ENCODE results near the gene IL19. TPM values are rescaled to one million over a fixed set of nuclear protein-coding genes. Genes with fewer than 3 reads are reported as not detected.

Gene IL19
- total and polyA plus RNA-seq, 2 of the 13 experiments (the other 11 are each of a cell fraction or from before 2014, with no cell fraction given): not detected

DNA sequence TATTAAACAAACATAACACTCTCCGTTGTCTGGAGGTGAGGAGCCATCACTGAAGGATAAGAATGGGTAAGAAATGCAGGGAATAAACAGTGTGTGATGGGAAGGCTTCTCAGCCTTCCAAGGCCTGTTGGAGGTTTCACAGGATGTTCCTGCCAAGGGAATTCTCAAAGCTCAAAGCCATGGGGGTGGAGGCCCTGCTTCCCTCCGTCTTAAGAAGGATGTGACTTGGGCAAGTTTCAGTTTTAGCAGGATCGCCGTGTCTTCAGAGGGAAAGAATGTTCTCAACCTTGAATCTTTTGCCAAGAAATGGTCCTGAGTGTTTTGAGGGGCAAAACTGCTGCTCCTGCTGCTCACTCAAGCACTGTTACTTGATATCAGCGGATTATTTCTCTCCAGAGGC lies 53.2 kb downstream of the IL19 start:
- FAIRE-seq: no peak
- Histone ChIP-seq H3K4me1 (ENCODE audit: insufficient read depth, low read length) (no peaks in the 10 kb centered on the region), H3K79me2 (ENCODE audit: insufficient read depth, low read length) (no peaks in the 10 kb centered on the region), H3K4me3 (replicated peaks in 1 of 3; ENCODE audit: insufficient read depth in 1 of 3, low read depth in 2 of 3, low read length in 3 of 3) (no peak overlapping the region), H4K20me1 (ENCODE audit: insufficient read depth, low read length) (no peaks in the 10 kb centered on the region), H3K4me2 (ENCODE audit: low read depth, low read length) (no peak overlapping the region), H3K9me3 (ENCODE audit: low read length) (no peaks in the 10 kb centered on the region), H3K27ac (ENCODE audit: extremely low read length, insufficient read depth, low read length) (no peak overlapping the region), H3K9ac (ENCODE audit: insufficient read depth, low read depth, low read length) (no peak overlapping the region), H3K27me3 (ENCODE audit: control insufficient read depth in 1 of 2, insufficient read depth in 2 of 2, low read length in 2 of 2) (peaks cover 3 to 20% of the 10 kb centered on the region in 2 experiments; a peak in 2 of 5 replicates), H3K36me3 (replicated peaks in 1 of 2; ENCODE audit: control insufficient read depth in 1 of 2, insufficient read depth in 2 of 2, low read length in 2 of 2) (no peaks in the 10 kb centered on the region), H2AFZ (ENCODE audit: low read length) (no peak overlapping the region)
- CTCF ChIA-PET (ENCODE audit: low intra/inter-chr PET ratio, low total read pairs): no interaction called here
- POLR2A ChIA-PET: no interaction called here
- intact Hi-C loops (cut with micrococcal nuclease; ENCODE audit: unreplicated experiment) (no loop called here), in situ Hi-C loops (cut with HindIII; ENCODE audit: extremely low pct_ligation_motif_present, low pct_unique_long_range_greater_than_20kb) (no loop called here)
- ATAC-seq: no peak
- DNase-seq (ENCODE audit: low spot score): no peak
- no peak for TF ChIP-seq SRSF1 (optimal IDR thresholded peaks at IDR 0.05; ENCODE audit: low read depth, low read length)
- TF ChIP-seq KDM6A (CRISPR knock-in tag; IDR thresholded peaks at IDR 0.05; ENCODE audit: low read depth): no peak
- no peak for TF ChIP-seq SOX5 (CRISPR knock-in tag; IDR thresholded peaks at IDR 0.05; ENCODE audit: borderline replicate concordance)
- TF ChIP-seq ZNF589 (CRISPR knock-in tag; conservative IDR thresholded peaks at IDR 0.05): no peak
- TF ChIP-seq ZNF414 (CRISPR knock-in tag; IDR thresholded peaks at IDR 0.05): no peak
- no peak for TF ChIP-seq ZNF576 (CRISPR knock-in tag; IDR thresholded peaks at IDR 0.05)
- no peak for TF ChIP-seq JDP2 (CRISPR knock-in tag; IDR thresholded peaks at IDR 0.05; ENCODE audit: borderline replicate concordance)
- no peak for TF ChIP-seq TMF1 (CRISPR knock-in tag; IDR thresholded peaks at IDR 0.05; ENCODE audit: low read depth)
- TF ChIP-seq SRY (CRISPR knock-in tag; IDR thresholded peaks at IDR 0.05): no peak
- no peak for TF ChIP-seq ZNF431 (CRISPR knock-in tag; IDR thresholded peaks at IDR 0.05; ENCODE audit: borderline replicate concordance, low read depth)
- TF ChIP-seq, protein P1, sequence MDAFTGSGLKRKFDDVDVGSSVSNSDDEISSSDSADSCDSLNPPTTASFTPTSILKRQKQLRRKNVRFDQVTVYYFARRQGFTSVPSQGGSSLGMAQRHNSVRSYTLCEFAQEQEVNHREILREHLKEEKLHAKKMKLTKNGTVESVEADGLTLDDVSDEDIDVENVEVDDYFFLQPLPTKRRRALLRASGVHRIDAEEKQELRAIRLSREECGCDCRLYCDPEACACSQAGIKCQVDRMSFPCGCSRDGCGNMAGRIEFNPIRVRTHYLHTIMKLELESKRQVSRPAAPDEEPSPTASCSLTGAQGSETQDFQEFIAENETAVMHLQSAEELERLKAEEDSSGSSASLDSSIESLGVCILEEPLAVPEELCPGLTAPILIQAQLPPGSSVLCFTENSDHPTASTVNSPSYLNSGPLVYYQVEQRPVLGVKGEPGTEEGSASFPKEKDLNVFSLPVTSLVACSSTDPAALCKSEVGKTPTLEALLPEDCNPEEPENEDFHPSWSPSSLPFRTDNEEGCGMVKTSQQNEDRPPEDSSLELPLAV (CRISPR knock-in tag; conservative IDR thresholded peaks at IDR 0.05; ENCODE audit: low read depth): no peak
- TF ChIP-seq, protein P2, sequence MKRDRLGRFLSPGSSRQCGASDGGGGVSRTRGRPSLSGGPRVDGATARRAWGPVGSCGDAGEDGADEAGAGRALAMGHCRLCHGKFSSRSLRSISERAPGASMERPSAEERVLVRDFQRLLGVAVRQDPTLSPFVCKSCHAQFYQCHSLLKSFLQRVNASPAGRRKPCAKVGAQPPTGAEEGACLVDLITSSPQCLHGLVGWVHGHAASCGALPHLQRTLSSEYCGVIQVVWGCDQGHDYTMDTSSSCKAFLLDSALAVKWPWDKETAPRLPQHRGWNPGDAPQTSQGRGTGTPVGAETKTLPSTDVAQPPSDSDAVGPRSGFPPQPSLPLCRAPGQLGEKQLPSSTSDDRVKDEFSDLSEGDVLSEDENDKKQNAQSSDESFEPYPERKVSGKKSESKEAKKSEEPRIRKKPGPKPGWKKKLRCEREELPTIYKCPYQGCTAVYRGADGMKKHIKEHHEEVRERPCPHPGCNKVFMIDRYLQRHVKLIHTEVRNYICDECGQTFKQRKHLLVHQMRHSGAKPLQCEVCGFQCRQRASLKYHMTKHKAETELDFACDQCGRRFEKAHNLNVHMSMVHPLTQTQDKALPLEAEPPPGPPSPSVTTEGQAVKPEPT (CRISPR knock-in tag; IDR thresholded peaks at IDR 0.05; ENCODE audit: low read depth): no peak
- TF ChIP-seq EP300 (IDR thresholded peaks at IDR 0.05; ENCODE audit: low read depth in 2 of 2, low read length in 2 of 2): no peak
- TF ChIP-seq EP300 (CRISPR knock-in tag; IDR thresholded peaks at IDR 0.05; ENCODE audit: borderline replicate concordance): no peak
- TF ChIP-seq, protein P3, sequence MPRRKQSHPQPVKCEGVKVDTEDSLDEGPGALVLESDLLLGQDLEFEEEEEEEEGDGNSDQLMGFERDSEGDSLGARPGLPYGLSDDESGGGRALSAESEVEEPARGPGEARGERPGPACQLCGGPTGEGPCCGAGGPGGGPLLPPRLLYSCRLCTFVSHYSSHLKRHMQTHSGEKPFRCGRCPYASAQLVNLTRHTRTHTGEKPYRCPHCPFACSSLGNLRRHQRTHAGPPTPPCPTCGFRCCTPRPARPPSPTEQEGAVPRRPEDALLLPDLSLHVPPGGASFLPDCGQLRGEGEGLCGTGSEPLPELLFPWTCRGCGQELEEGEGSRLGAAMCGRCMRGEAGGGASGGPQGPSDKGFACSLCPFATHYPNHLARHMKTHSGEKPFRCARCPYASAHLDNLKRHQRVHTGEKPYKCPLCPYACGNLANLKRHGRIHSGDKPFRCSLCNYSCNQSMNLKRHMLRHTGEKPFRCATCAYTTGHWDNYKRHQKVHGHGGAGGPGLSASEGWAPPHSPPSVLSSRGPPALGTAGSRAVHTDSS (CRISPR knock-in tag; conservative IDR thresholded peaks at IDR 0.05): no peak
- BruUV-seq (replicated peaks): no TSS peak
- WGBS (ENCODE audit: low lambda C conversion rate): 1% methylated on average over 4 of the region's 5 CpGs
